Activated T-cell treated with anti-CD3 and anti-CD28 coated beads for 24 hours (primary cell): ENCODE data around the gene TMEM132D.

ENCODE experiments used
- DNase-seq: peaks from one replicate; pipeline ENCODE4 v3.0.0-alpha.2; 2020; ENCODE audit warnings: low read depth

Gene TMEM132D

GRCh38 chr12:129659961-129660622 is 243.7 kb downstream of the TMEM132D start:
- DNase-seq = no peak

GRCh38 chr12:129657179-129657578 is 246.6 kb downstream of the TMEM132D start:
- DNase-seq = no peak

GRCh38 chr12:129651951-129652350 is 251.9 kb downstream of the TMEM132D start:
- DNase-seq = no peak

- no peak for DNase-seq
These were observed 261.9 kb downstream of the TMEM132D start for GRCh38 chr12:129641926-129642325.

GRCh38 chr12:129635021-129635685 is 268.7 kb downstream of the TMEM132D start:
- no peak for DNase-seq

- no peak for DNase-seq
These were observed 272.5 kb downstream of the TMEM132D start for GRCh38 chr12:129631316-129631715.

- DNase-seq = no peak
These were observed 273.9 kb downstream of the TMEM132D start for GRCh38 chr12:129629901-129630300.

- DNase-seq = no peak
These were observed 281.3 kb downstream of the TMEM132D start for GRCh38 chr12:129622566-129622965.

GRCh38 chr12:129619271-129619670 is 284.6 kb downstream of the TMEM132D start:
- no peak for DNase-seq

GRCh38 chr12:129617849-129618248 is 286.0 kb downstream of the TMEM132D start:
- no peak for DNase-seq

- DNase-seq = no peak
These were observed 288.8 kb downstream of the TMEM132D start for GRCh38 chr12:129615001-129615400.

GRCh38 chr12:129614221-129614885 is 289.5 kb downstream of the TMEM132D start:
- DNase-seq = no peak

GRCh38 chr12:129613314-129613713 is 290.5 kb downstream of the TMEM132D start:
- DNase-seq = no peak

GRCh38 chr12:129610601-129611120 is 293.2 kb downstream of the TMEM132D start:
- DNase-seq = no peak

GRCh38 chr12:129607756-129608155 is 296.1 kb downstream of the TMEM132D start:
- no peak for DNase-seq

GRCh38 chr12:129607301-129607700 is 296.5 kb downstream of the TMEM132D start:
- DNase-seq = no peak

- no peak for DNase-seq
These were observed 297.6 kb downstream of the TMEM132D start for GRCh38 chr12:129606239-129606638.

GRCh38 chr12:129605666-129606065 is 298.2 kb downstream of the TMEM132D start:
- no peak for DNase-seq

GRCh38 chr12:129604506-129604905 is 299.3 kb downstream of the TMEM132D start:
- no peak for DNase-seq

GRCh38 chr12:129599406-129599805 is 304.4 kb downstream of the TMEM132D start:
- no peak for DNase-seq

GRCh38 chr12:129594098-129594497 is 309.7 kb downstream of the TMEM132D start:
- DNase-seq = no peak

GRCh38 chr12:129592449-129592848 is 311.4 kb downstream of the TMEM132D start:
- no peak for DNase-seq

- no peak for DNase-seq
These were observed 314.3 kb downstream of the TMEM132D start for GRCh38 chr12:129589503-129589902.
